ENCODE data around the gene SIGLEC10. TPM values are rescaled to one million over a fixed set of nuclear protein-coding genes. Genes with fewer than 3 reads are reported as not detected.
"Not testable (repeated sequence)": the region's sequence is repeated elsewhere in the genome, so short reads cannot be mapped to it uniquely, and the experiment has no call there.

Gene SIGLEC10
- total RNA-seq = 100 to 1,000 TPM in 4 of 7 donors, 10 to 100 TPM in 3; 68.9 to 155 (median 102) TPM
- polyA plus RNA-seq = 10 to 100 TPM; 38.0 to 47.3 (median 41.2) TPM
- long read RNA-seq, donor 1, partial matches to known transcripts = 0 of 4 reads
- long read RNA-seq, donor 1, other reads (novel, unspliced or antisense) = 0 of 4 reads
- long read RNA-seq, donor 2 = 0 reads

DNA sequence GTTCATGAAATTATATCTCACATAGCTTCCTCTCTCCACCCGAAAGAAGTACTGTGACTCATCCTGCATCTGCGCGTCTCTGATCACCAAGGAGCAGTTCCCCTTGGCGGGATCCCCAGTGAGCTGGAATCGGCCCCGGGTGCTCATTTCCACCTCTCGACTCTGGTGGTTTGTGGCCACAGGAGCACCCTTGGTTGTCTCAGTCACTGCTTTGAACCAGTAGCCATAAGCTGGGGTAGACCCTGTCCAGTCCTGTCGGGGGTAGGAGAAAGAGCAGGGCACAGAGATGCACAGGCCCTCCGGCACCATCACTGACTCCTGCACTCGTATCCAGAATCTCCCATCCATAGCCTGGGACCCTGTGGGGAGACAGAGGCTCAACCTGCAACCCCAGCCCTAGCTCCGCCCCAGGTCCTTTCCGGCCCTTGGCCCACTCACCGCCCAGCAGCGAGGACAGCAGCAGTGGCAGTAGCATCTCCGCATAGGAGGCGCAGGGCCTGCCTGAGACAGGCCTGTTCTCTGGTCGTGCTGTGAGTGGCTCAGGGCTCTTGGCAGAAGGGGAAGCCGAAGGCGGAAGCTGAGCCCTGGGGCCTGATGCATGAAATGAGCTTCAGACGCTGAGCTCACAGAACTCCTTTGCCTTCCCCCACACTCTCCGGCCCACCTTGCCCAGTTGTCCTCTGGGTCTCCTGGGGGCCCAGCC lies at the start of gene SIGLEC10:
Gene SIGLEC10, minus strand, starts transcription at position 536 of the 703 bp plus-strand sequence. Its CDS starts 61 bp downstream, at position 475.
- peaks cover 3 to 78% (median 39%) of the 10 kb centered on the region in 6 donors for H3K4me1 ChIP-seq
- TF ChIP-seq, protein P1, sequence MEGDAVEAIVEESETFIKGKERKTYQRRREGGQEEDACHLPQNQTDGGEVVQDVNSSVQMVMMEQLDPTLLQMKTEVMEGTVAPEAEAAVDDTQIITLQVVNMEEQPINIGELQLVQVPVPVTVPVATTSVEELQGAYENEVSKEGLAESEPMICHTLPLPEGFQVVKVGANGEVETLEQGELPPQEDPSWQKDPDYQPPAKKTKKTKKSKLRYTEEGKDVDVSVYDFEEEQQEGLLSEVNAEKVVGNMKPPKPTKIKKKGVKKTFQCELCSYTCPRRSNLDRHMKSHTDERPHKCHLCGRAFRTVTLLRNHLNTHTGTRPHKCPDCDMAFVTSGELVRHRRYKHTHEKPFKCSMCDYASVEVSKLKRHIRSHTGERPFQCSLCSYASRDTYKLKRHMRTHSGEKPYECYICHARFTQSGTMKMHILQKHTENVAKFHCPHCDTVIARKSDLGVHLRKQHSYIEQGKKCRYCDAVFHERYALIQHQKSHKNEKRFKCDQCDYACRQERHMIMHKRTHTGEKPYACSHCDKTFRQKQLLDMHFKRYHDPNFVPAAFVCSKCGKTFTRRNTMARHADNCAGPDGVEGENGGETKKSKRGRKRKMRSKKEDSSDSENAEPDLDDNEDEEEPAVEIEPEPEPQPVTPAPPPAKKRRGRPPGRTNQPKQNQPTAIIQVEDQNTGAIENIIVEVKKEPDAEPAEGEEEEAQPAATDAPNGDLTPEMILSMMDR (IDR thresholded peaks at IDR 0.05 in 8 of 11, conservative IDR thresholded peaks at IDR 0.05 in 3 of 11) = peak in 1 of 11 experiments; percentile 18
- TF ChIP-seq POLR2A (IDR thresholded peaks at IDR 0.05) = peak in 1 of 3 donors; percentile 41
- peak; percentile 81 to 91 (median 87) for TF ChIP-seq POLR2AphosphoS5 (IDR thresholded peaks at IDR 0.05)
- H3K9me3 ChIP-seq = no peaks in the 10 kb centered on the region
- WGBS, 5 donors = 7 to 30% (median 24%) methylated on average over 7 to 21 of the region's 21 CpGs
- H3K27me3 ChIP-seq (replicated peaks in 1 of 7) = peaks cover 0 to 26% (median 9%) of the 10 kb centered on the region in 7 donors
- peak within 1 kb of the TSS; percentile 6 to 74 (median 40) for H3K4me3 ChIP-seq
- peaks cover 0 to 38% (median 0%) of the 10 kb centered on the region in 6 donors for H3K36me3 ChIP-seq
- peak within 1 kb of the TSS; percentile 63 to 95 (median 83) for H3K27ac ChIP-seq
- DNase-seq = peak; percentile 95
- intact Hi-C loops (cut with DNase I; ENCODE audit: low total_unique reads) = loop anchor here (10.0 kb wide), 1 partner anchor 238 kb away; no protein-coding TSS in a partner anchor

DNA sequence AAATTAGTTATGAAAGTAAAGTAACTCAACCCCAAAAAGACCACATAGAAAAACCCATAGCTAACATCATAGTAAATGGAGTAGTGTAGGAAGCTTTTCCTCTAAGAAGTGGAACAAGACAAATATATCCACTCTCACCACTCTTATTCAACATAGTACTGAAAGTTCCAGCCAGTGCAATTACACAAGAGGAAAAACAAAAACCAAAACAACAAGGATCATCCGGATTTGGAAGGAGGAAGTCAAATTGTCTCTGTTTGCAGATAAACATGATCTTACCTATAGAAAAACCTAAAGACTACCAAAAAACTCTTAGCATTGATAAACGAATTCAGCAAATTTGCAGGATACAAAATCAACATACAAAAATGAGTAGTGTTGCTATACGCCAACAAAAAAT lies 49.3 kb upstream of the SIGLEC10 start:
- Histone ChIP-seq H3K27ac (no peak overlapping the region), H3K4me3 (no peak overlapping the region), H3K36me3 (no peaks in the 10 kb centered on the region), H3K9me3 (no peaks in the 10 kb centered on the region), H3K4me1 (peaks cover 0 to 44% (median 10%) of the 10 kb centered on the region in 6 donors), H3K27me3 (replicated peaks in 1 of 7) (peaks cover 0 to 50% (median 16%) of the 10 kb centered on the region in 7 donors)
- TF ChIP-seq, protein P1 (IDR thresholded peaks at IDR 0.05 in 8 of 11, conservative IDR thresholded peaks at IDR 0.05 in 3 of 11) = no peak
- TF ChIP-seq POLR2AphosphoS5 (IDR thresholded peaks at IDR 0.05) (no peak), POLR2A (IDR thresholded peaks at IDR 0.05) (no peak)
- intact Hi-C loops (cut with DNase I; ENCODE audit: low total_unique reads) = no loop called here
- no peak for DNase-seq
- WGBS, 5 donors = 49 to 66% (median 55%) methylated on average over 3 of the region's 3 CpGs

GRCh38 chr19:51463976-51464581 lies 46.6 kb upstream of the SIGLEC10 start:
- H3K27me3 ChIP-seq (replicated peaks in 1 of 7) = peaks cover 0 to 65% (median 19%) of the 10 kb centered on the region in 7 donors
- WGBS, 5 donors = 17 to 41% (median 33%) methylated on average over 11 to 15 of the region's 33 CpGs
- H3K9me3 ChIP-seq; intact Hi-C loops (cut with DNase I; ENCODE audit: low total_unique reads); H3K36me3 ChIP-seq; DNase-seq; H3K4me3 ChIP-seq; H3K27ac ChIP-seq: not testable (repeated sequence)
- peaks cover 0 to 63% (median 14%) of the 10 kb centered on the region in 6 donors for H3K4me1 ChIP-seq

GRCh38 chr19:51462681-51463080 lies 45.2 kb upstream of the SIGLEC10 start:
- H3K27me3 ChIP-seq (replicated peaks in 1 of 7) = peaks cover 0 to 75% (median 19%) of the 10 kb centered on the region in 7 donors
- 73 to 85% (median 82%) methylated on average over 9 to 10 of the region's 10 CpGs for WGBS, 5 donors
- H3K4me1 ChIP-seq = peaks cover 0 to 54% (median 14%) of the 10 kb centered on the region in 6 donors
- H3K36me3 ChIP-seq = no peaks in the 10 kb centered on the region
- TF ChIP-seq POLR2A (IDR thresholded peaks at IDR 0.05) = no peak
- TF ChIP-seq, protein P1 (IDR thresholded peaks at IDR 0.05 in 8 of 11, conservative IDR thresholded peaks at IDR 0.05 in 3 of 11) = no peak
- TF ChIP-seq POLR2AphosphoS5 (IDR thresholded peaks at IDR 0.05) = no peak
- DNase-seq = peak; percentile 48
- H3K27ac ChIP-seq = no peak overlapping the region
- no peaks in the 10 kb centered on the region for H3K9me3 ChIP-seq
- intact Hi-C loops (cut with DNase I; ENCODE audit: low total_unique reads) = no loop called here
- H3K4me3 ChIP-seq = no peak overlapping the region
